Measurements from ENCODE around the gene SOBP.

SOBP gene

GRCh38 chr6:107536180-107536961 lies 46.5 kb downstream of the SOBP start:
- DNase-seq (ENCODE audit: extremely low read depth, low read depth) = no peak
- no peak for TF ChIP-seq CTCF (IDR thresholded peaks at IDR 0.05; ENCODE audit: low read depth, low read length, missing control alignments)
- no peak overlapping the region for H3K4me3 ChIP-seq (replicated peaks; ENCODE audit: low read depth, low read length)

- DNase-seq (ENCODE audit: extremely low read depth, low read depth) = no peak
- TF ChIP-seq CTCF (IDR thresholded peaks at IDR 0.05; ENCODE audit: low read depth, low read length, missing control alignments) = no peak
- H3K4me3 ChIP-seq (replicated peaks; ENCODE audit: low read depth, low read length) = no peak overlapping the region
These were observed 47.6 kb downstream of the SOBP start for GRCh38 chr6:107537559-107537958.

GRCh38 chr6:107538856-107539387 lies 49.0 kb downstream of the SOBP start:
- no peak overlapping the region for H3K4me3 ChIP-seq (replicated peaks; ENCODE audit: low read depth, low read length)
- no peak for DNase-seq (ENCODE audit: extremely low read depth, low read depth)
- no peak for TF ChIP-seq CTCF (IDR thresholded peaks at IDR 0.05; ENCODE audit: low read depth, low read length, missing control alignments)

GRCh38 chr6:107539409-107539808 lies 49.5 kb downstream of the SOBP start:
- no peak for DNase-seq (ENCODE audit: extremely low read depth, low read depth)
- TF ChIP-seq CTCF (IDR thresholded peaks at IDR 0.05; ENCODE audit: low read depth, low read length, missing control alignments) = no peak
- H3K4me3 ChIP-seq (replicated peaks; ENCODE audit: low read depth, low read length) = no peak overlapping the region

- no peak for TF ChIP-seq CTCF (IDR thresholded peaks at IDR 0.05; ENCODE audit: low read depth, low read length, missing control alignments)
- DNase-seq (ENCODE audit: extremely low read depth, low read depth) = no peak
- H3K4me3 ChIP-seq (replicated peaks; ENCODE audit: low read depth, low read length) = no peak overlapping the region
These were observed 50.0 kb downstream of the SOBP start for GRCh38 chr6:107539849-107540464.

- DNase-seq (ENCODE audit: extremely low read depth, low read depth) = no peak
- no peak for TF ChIP-seq CTCF (IDR thresholded peaks at IDR 0.05; ENCODE audit: low read depth, low read length, missing control alignments)
- no peak overlapping the region for H3K4me3 ChIP-seq (replicated peaks; ENCODE audit: low read depth, low read length)
These were observed 50.5 kb downstream of the SOBP start for GRCh38 chr6:107540465-107540857.
